HK-2 (cell line): ENCODE data around the gene KLF11.
A peak's percentile ranks its signal among the peaks of the same experiment; 100 is the strongest.
"Not testable (repeated sequence)": the region's sequence is repeated elsewhere in the genome, so short reads cannot be mapped to it uniquely, and the experiment has no call there.

ENCODE experiments used
- DNase-seq: peaks from one replicate; pipeline ENCODE4 v3.0.0-alpha.2; 2018; ENCODE audit not compliant: unreplicated experiment

Gene KLF11

GRCh38 chr2:10084223-10084865 lies 41.0 kb downstream of the KLF11 start:
- DNase-seq = no peak

- no peak for DNase-seq
These were observed 41.8 kb downstream of the KLF11 start for GRCh38 chr2:10085043-10085667.

- no peak for DNase-seq
These were observed 42.3 kb downstream of the KLF11 start for GRCh38 chr2:10085668-10086059.

GRCh38 chr2:10086950-10087349 lies 43.6 kb downstream of the KLF11 start:
- no peak for DNase-seq

GRCh38 chr2:10087360-10087759 lies 44.0 kb downstream of the KLF11 start:
- no peak for DNase-seq

GRCh38 chr2:10089565-10090190 lies 46.3 kb downstream of the KLF11 start:
- no peak for DNase-seq

- no peak for DNase-seq
These were observed 48.0 kb downstream of the KLF11 start for GRCh38 chr2:10091182-10091888.

- not testable (repeated sequence) for DNase-seq
These were observed 48.5 kb downstream of the KLF11 start for GRCh38 chr2:10091889-10092244.

GRCh38 chr2:10094271-10094814 lies 51.0 kb downstream of the KLF11 start:
- no peak for DNase-seq

GRCh38 chr2:10095175-10095574 lies 51.8 kb downstream of the KLF11 start:
- DNase-seq = no peak

GRCh38 chr2:10096641-10097040 lies 53.3 kb downstream of the KLF11 start:
- DNase-seq = no peak

GRCh38 chr2:10097352-10098148 lies 54.2 kb downstream of the KLF11 start:
- DNase-seq = peak; percentile 70

- DNase-seq = no peak
These were observed 58.1 kb downstream of the KLF11 start for GRCh38 chr2:10101491-10101890.

- no peak for DNase-seq
These were observed 59.8 kb downstream of the KLF11 start for GRCh38 chr2:10103179-10103578.
